Fibroblast of pulmonary artery (primary cell): ENCODE measurements around the gene GRIK3.

ENCODE experiments used
- DNase-seq: peaks from one replicate; pipeline ENCODE4 v3.0.0-alpha.2; 2010; ENCODE audit warnings: low read depth
- H3K4me3 ChIP-seq: replicated peaks from 2 replicates; pipeline ENCODE4 v1.5.1; 2011; ENCODE audit warnings: low read depth, mild to moderate bottlenecking, control low read depth, low read length, moderate library complexity
- CTCF ChIP-seq: IDR thresholded peaks from 2 replicates; pipeline ENCODE4 v1.5.1; 2011; ENCODE audit warnings: mild to moderate bottlenecking, control low read depth, low read length, inconsistent platforms; ENCODE audit errors: missing control alignments

The GRIK3 gene

GRCh38 chr1:37031871-37032270 lies 2.4 kb downstream of the GRIK3 start:
- H3K4me3 ChIP-seq: no peak overlapping the region
- DNase-seq: no peak
- no peak for TF ChIP-seq CTCF

- no peak overlapping the region for H3K4me3 ChIP-seq
- no peak for TF ChIP-seq CTCF
- no peak for DNase-seq
Measured at GRCh38 chr1:37031429-37031828, 2.9 kb downstream of the GRIK3 start.

- no peak for DNase-seq
- H3K4me3 ChIP-seq: no peak overlapping the region
- TF ChIP-seq CTCF: no peak
Measured at GRCh38 chr1:37028981-37029617, 5.2 kb downstream of the GRIK3 start.

GRCh38 chr1:37021502-37021901 lies 12.8 kb downstream of the GRIK3 start:
- H3K4me3 ChIP-seq: no peak overlapping the region
- DNase-seq: no peak
- TF ChIP-seq CTCF: no peak

- no peak for TF ChIP-seq CTCF
- H3K4me3 ChIP-seq: no peak overlapping the region
- DNase-seq: no peak
Measured at GRCh38 chr1:37020653-37021277, 13.6 kb downstream of the GRIK3 start.

GRCh38 chr1:37018510-37018909 lies 15.8 kb downstream of the GRIK3 start:
- no peak for DNase-seq
- no peak for TF ChIP-seq CTCF
- H3K4me3 ChIP-seq: no peak overlapping the region

- no peak for DNase-seq
- no peak overlapping the region for H3K4me3 ChIP-seq
- no peak for TF ChIP-seq CTCF
Measured at GRCh38 chr1:37017720-37018119, 16.6 kb downstream of the GRIK3 start.
